Activated T-helper 9 cell treated with anti-CD3 and anti-CD28 coated beads, Interleukin-2, amount 50 U/mL, for 16 hours (primary cell): ENCODE results near the gene ITCH.
"Not testable (repeated sequence)": the region's sequence is repeated elsewhere in the genome, so short reads cannot be mapped to it uniquely, and the experiment has no call there.

Experiments used
- DNase-seq: peaks from one replicate; pipeline ENCODE4 v3.0.0-alpha.2; 2020; ENCODE audit warnings: low read depth

The ITCH gene

DNA sequence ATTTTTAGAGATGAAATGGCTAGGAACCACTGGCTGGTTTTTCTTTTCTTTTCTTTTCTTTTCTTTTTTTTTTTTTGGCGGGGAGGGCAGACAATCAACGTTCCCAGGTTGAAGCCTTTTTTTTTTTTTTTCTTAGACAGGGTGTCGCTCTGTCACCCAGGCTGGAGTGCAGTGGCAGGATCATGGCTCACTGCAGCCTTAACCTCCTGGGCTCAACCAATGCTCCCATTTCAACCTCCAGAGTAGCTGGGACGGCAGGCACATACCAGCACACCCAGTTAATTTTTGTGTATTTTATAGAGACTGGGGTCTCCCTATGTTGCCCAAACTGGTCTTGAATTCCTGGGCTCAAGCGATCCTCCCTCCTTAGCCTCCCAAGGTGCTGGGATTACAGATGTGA lies 18.8 kb upstream of the ITCH start:
- no peak for DNase-seq

GRCh38 chr20:34345402-34345736 lies 17.7 kb upstream of the ITCH start:
- DNase-seq = no peak

GRCh38 chr20:34345839-34346532 lies 17.1 kb upstream of the ITCH start:
- DNase-seq = not testable (repeated sequence)

DNA sequence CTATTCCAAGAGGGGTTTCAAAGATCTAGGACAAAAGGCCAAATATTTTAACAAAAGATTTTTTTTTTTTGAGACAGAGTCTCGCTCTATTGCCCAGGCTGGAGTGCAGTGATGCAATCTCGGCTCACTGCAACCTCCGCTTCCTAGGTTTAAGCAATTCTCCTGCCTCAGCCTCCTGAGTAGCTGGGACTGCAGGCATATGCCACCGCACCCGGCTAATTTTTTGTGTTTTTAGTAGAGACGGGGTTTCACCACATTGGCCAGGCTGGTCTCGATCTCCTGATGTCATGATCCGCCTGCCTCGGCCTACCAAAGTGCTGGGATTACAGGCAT lies 16.6 kb upstream of the ITCH start:
- DNase-seq = not testable (repeated sequence)

DNA sequence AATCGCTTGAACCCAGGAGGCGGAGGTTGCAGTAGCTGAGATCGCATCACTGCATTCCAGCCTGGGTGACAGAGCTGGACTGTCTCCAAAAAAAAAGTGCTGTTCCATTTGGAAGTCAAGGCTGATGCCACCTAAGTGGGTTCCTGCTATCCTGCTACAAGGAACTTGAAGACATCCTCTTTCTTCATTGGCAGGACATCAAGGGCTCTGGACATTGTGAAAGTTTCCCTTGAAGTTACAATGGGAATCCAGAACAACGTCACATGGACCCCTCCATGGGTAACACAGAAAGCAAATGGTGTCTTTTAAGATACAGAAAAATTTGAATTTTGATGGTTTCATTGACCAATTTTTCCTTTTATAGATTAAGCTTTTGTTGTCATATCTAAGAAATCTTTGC lies 15.5 kb upstream of the ITCH start:
- no peak for DNase-seq

DNA sequence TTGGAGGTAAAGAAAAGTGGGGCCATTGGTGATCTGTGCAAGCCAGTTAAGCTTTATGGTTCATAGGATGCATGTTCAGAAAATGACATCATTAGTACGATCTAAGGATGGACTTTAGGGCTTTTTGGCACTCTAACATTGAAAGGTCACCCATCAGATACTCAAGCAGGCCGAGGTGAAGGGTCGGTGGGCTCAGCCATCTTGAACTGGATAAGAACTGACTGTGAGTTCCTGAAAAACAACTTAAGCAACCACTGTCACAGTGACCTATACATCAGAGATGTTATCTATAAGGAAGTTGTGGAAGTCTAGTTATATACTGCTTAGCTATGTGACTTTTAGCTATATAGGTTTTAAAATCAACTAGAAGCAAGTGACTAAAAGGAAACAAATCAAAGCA lies 13.0 kb upstream of the ITCH start:
- no peak for DNase-seq

DNA sequence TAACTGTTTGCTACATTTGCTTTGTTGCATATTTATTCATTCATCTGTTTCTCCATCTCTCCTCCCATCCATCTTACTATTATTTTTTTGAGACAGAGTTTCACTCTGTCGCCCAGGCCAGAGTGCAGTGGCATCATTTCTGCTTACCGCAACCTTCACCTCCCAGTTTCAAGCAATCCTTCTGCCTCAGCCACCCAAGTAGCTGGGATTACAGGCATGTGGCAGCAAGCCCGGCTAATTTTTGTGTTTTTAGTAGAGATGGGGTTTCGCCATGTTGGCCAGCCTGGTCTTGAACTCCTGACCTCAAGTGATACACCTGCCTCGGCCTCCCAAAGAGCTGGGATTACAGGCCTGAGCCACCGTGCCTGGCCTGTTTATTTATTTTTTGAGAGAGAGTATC lies 9.6 kb upstream of the ITCH start:
- not testable (repeated sequence) for DNase-seq

- DNase-seq = no peak
Observed at GRCh38 chr20:34355427-34355826, 7.6 kb upstream of the ITCH start.

DNA sequence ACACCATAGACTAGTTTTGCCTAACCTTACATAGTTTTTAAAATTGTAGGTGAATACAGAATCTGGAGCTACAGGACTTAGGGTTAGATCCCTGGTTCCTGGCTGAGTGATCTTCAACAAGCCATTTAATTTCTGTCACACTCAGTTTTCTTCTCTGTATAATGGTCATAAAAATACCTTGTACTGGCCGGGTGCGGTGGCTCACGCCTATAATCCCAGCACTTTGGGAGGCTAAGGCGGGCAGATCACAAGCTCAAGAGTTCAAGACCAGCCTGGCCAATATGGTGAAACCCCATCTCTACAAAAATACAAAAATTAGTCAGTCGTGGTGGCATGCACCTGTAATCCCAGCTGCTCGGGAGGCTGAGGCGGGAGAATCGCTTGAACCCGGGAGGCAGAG lies 3.3 kb upstream of the ITCH start:
- not testable (repeated sequence) for DNase-seq

- DNase-seq = no peak
Observed at GRCh38 chr20:34362502-34363061, 491 bp upstream of the ITCH start.

GRCh38 chr20:34363465-34364222 lies 571 bp downstream of the ITCH start:
- DNase-seq = no peak

GRCh38 chr20:34364223-34364506 lies 1.1 kb downstream of the ITCH start:
- no peak for DNase-seq

GRCh38 chr20:34365765-34366213 lies 2.7 kb downstream of the ITCH start:
- no peak for DNase-seq

DNA sequence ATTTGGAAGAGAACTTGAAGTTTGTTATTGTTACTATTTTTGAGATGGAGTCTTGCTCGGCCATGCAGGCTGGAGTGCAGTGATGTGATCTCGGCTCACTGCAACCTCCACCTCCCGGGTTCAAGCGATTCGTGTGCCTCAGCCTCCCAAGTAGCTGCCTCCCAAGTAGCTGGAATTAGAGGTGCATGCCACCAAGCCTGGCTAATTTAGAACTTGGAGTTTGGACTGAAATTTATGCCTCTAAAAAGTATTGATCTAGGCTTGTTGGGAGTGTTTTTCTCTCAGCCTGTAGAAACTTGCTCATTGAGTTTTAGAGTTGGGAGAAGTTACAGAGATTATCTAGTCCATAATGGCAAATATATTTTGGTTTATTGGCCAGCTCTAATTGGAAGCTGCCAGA lies 4.1 kb downstream of the ITCH start:
- no peak for DNase-seq

DNA sequence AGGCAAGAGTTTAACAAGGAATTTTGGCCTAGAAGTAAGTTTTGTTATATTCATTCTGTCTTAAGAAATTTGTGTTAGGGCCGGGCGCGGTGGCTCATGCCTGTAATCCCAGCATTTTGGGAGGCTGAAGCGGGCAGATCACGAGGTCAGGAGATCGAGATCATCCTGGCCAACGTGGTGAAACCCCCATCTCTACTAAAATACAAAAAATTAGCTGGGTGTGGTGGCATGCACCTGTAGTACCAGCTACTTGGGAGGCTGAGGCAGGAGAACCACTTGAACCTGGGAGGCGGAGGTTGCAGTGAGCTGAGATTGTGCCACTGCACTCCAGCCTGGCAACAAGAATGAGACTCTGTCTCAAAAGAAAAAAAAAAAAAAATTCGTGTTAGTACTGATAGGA lies 4.8 kb downstream of the ITCH start:
- not testable (repeated sequence) for DNase-seq

- no peak for DNase-seq
Observed at GRCh38 chr20:34368547-34368946, 5.5 kb downstream of the ITCH start.

DNA sequence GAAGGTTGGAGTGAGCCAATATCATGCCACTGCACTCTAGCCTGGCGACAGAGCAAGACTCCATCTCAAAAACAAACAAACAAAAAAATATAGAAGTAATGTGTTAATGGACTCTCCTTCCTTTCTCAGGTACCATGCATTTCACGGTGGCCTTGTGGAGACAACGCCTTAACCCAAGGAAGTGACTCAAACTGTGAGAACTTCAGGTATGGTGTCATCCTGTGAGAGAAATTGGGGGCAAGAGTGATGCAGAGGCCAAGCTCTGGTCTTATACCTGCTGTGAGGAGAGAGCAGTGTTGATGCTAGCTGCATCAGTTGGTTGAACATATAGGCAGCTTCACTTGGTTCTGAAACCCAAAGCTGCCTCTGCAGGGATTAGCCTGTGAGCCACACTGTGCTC lies 6.2 kb downstream of the ITCH start:
- no peak for DNase-seq

DNA sequence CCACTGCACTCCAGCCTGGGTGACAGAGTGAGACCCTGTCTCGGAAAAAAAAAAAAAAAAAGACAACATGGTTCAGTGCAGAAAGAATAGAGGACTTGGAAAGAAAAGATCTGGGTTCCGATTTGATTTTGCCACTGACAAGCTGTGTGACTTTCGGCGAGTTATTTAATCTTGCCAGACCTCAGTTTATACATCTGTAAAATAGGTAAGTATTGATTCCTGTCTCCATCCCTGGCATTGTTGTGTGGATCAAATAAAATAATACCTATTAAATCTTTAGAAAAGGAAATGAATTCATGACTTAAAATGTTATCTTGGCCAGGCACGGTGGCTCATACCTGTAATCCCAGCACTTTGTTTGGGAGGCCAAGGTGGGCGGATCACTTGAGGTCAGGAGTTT lies 7.0 kb downstream of the ITCH start:
- DNase-seq = no peak

DNA sequence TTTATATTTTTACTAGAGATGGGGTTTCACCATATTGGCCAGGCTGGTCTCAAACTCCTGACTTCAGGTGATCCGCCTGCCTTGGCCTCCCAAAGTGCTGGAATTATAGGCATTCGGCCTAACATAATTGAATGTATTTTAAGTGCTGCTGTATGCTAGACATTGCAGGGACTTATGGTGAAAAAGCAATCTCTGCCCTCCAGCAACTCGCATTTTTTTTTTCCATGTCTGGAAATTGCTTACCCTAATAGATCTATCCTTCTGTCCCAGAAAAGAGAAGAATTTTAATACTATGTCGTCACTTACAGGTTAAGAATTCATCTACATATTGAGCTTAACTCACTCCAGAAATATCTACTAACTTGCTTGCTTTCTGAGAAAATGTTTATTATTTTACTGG lies 10.4 kb downstream of the ITCH start:
- no peak for DNase-seq

DNA sequence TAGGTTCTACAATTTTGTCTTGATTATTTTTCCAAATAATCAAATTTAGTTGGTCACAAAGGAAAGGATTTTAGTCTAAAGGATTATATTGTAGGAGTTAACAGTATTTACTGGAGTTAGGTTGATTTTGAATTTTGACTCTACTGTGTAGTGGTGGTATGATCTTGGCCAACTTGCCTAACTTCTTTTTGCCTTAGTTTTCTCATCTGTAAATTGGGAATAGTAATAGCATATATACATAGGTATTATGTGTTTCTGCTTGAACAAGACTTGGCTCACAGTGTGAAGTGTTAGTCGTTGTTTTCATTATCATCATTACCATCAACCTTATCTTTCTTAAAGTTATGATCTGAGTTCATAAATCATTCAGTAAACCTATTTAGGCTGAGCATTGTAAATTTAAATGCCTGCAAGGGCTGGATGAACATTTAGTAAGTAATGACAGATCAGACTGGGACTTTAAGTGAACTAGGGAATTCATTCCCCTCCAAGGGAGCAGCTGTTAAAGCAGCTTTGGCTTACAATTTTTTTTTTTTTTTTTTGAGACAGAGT lies 11.2 kb downstream of the ITCH start:
- DNase-seq = no peak

DNA sequence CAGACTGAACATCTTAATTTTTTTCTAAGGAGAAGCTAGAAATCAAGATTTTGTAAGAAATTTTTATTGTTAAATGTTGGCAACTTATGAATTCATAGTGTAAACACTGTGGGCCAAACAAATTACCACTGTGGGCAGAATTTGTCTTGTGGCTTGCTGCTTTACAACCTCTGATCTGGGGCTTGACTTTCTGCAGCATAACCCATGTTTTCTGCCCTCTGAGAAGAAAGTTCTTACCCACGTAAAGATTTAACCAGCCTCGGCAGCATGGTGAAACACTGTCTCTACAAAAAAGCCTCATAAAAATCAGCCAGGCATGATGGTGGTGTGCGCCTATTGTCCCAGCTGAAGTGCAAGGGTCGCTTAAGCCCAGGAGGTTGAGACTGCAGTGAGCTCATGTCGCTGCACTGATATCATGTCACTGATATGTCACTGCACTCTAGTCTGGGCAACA lies 12.9 kb downstream of the ITCH start:
- DNase-seq = no peak

DNA sequence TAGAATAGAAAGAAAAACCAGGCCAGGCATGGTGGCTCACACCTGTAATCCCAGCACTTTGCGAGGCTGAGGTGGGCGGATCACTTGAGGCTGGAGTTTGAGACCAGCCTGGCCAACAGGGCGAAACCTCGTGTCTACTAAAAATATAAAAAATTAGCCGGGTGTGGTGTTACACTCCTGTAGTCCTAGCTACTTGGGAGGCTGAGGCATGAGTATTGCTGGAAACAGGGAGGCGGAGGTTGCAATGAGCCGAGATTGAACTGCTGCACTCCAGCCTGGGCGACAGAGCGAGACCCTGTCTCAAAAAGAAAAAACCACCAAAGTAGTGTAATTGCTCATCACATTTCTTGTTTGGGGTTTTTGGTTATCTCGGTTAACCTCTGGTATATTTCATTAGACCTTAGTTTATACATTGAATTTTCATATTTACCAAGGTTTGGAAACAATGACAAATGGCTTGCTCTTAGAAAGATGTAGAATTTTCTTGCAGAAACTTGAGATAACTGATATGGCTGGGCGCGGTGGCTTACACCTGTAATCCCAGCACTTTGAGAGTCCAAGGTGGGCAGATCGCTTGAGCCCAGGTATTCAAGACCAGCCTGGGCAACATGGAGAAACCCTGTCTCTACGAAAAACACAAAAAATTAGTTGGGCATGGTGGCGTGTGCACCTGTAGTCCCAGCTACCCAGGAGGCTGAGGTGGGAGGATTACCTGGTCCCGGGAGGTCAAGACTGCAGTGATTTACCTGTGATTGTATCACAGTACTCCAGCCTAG lies 14.2 kb downstream of the ITCH start:
- DNase-seq = no peak

DNA sequence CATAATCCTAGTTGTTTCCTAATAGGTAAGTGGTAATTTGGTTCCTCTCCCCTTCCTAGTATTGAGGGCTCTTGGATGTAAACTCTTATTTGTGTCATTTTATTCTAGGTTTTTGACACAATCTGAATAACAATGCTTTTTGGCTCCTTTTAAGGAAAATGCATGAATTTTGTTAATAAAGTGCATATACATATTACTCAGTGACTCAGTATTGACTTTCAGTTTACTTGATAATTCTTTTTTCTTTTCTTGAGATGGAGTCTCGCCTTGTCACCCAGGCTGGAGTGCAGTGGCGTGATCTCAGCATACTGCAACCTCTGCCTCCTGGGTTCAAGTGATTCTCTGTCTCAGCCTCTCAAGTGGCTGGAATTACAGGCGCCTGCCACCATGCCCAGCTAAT lies 19.1 kb downstream of the ITCH start:
- DNase-seq = no peak
